Measurements from ENCODE around the gene SLC12A4. TPM values are rescaled to one million over a fixed set of nuclear protein-coding genes. Genes with fewer than 3 reads are reported as not detected.

SLC12A4 gene
- total and polyA plus RNA-seq, 2 of the 13 experiments (the other 11 are each of a cell fraction or from before 2014, with no cell fraction given) = 65.1 to 84.3 TPM

- TF ChIP-seq GMEB2 (CRISPR knock-in tag; IDR thresholded peaks at IDR 0.05; ENCODE audit: low read depth) (no peak), DR1 (CRISPR knock-in tag; IDR thresholded peaks at IDR 0.05) (no peak), KLF9 (CRISPR knock-in tag; IDR thresholded peaks at IDR 0.05; ENCODE audit: low read depth) (0 out of 2 replicates have a peak, but pooled peaks have one; percentile 68), HIC2 (CRISPR knock-in tag; IDR thresholded peaks at IDR 0.05; ENCODE audit: low read depth) (no peak), EHMT2 (IDR thresholded peaks at IDR 0.05; ENCODE audit: borderline replicate concordance, low read depth, low read length) (no peak), MXI1 (IDR thresholded peaks at IDR 0.05; ENCODE audit: borderline replicate concordance, low read depth, low read length) (no peak), NFE2 (CRISPR knock-in tag; IDR thresholded peaks at IDR 0.05) (no peak), ZNF547 (CRISPR knock-in tag; IDR thresholded peaks at IDR 0.05) (peak; percentile 75), SATB2 (CRISPR knock-in tag; IDR thresholded peaks at IDR 0.05) (no peak), ZNF562 (CRISPR knock-in tag; IDR thresholded peaks at IDR 0.05; ENCODE audit: borderline replicate concordance) (no peak), ZNF12 (CRISPR knock-in tag; IDR thresholded peaks at IDR 0.05) (0 out of 2 replicates have a peak, but pooled peaks have one; percentile 10), ZFY (CRISPR knock-in tag; IDR thresholded peaks at IDR 0.05) (no peak; the same call in 1 of the 2 replicates), SIX4 (CRISPR knock-in tag; IDR thresholded peaks at IDR 0.05) (no peak), CREBL2 (CRISPR knock-in tag; IDR thresholded peaks at IDR 0.05; ENCODE audit: borderline replicate concordance) (peak; percentile 60), THYN1 (CRISPR knock-in tag; IDR thresholded peaks at IDR 0.05; ENCODE audit: borderline replicate concordance, low read depth) (no peak), ZNF589 (CRISPR knock-in tag; conservative IDR thresholded peaks at IDR 0.05) (no peak), MATR3 (CRISPR knock-in tag; IDR thresholded peaks at IDR 0.05) (no peak), HES4 (CRISPR knock-in tag; IDR thresholded peaks at IDR 0.05; ENCODE audit: borderline replicate concordance) (no peak), ZNF264 (CRISPR knock-in tag; IDR thresholded peaks at IDR 0.05) (peak; percentile 16; the same call in 1 of the 2 replicates)
These were observed 25.8 kb downstream of the SLC12A4 start (continued) for GRCh38 chr16:67942510-67943255.
